Prostate gland (tissue), 2 donors: Measurements from ENCODE around the gene HOATZ. TPM values are rescaled to one million over a fixed set of nuclear protein-coding genes. Genes with fewer than 3 reads are reported as not detected.

Experiments
- DNase-seq: peaks from one replicate; pipeline ENCODE4 v3.0.0-alpha.2; 2019; ENCODE audit warnings: low spot score
- H3K27ac ChIP-seq, 2 donors: fragments of 200-600 bp; sonication (generic); 2 replicates each; pipeline ENCODE4 v1.5.1; 2017 to 2019
- H3K27me3 ChIP-seq: fragments of 200-600 bp; sonication (generic); replicated peaks from 2 replicates; pipeline ENCODE4 v1.5.1; 2019; ENCODE audit not compliant: insufficient read depth
- H3K36me3 ChIP-seq, 2 donors: fragments of 200-600 bp; sonication (generic); 1 replicate in 1 of 2; 2 replicates in 1 of 2; pipeline versions ENCODE4 v1.5.1 to v1.8.1; 2017 to 2019
- H3K4me1 ChIP-seq: fragments of 200-600 bp; sonication (generic); replicated peaks from 2 replicates; pipeline ENCODE4 v1.5.1; 2019
- H3K4me3 ChIP-seq, 2 donors: fragments of 200-600 bp; sonication (generic); 2 replicates each; pipeline ENCODE4 v1.5.1; 2017 to 2019
- H3K9me3 ChIP-seq: fragments of 200-600 bp; sonication (generic); 2 replicates; pipeline ENCODE4 v1.5.1; 2017
- POLR2A ChIP-seq: fragments of 450-650 bp; IDR thresholded peaks from one replicate; pipeline ENCODE4 v1.6.1; 2016; ENCODE audit warnings: antibody characterized with exemption, mild to moderate bottlenecking
- POLR2AphosphoS5 ChIP-seq: sonication (generic); formaldehyde crosslinking; IDR thresholded peaks from one replicate; pipeline ENCODE4 v1.6.1; 2017; ENCODE audit warnings: antibody characterized with exemption
- WGBS: methylation state at CpG from one replicate; pipeline ENCODE4 v1.1.5; 2018; 5-methylcytosine and 5-hydroxymethylcytosine counted together
- intact Hi-C: fragments of 100-400 bp; cut with DNase I; formaldehyde crosslinking; loops from one replicate; pipeline ENCODE4 v1.14.2; 2022
- total RNA-seq, 2 donors: library from RNA; depleted of rRNA; stranded (reverse); fragments of >200 nt; gene quantifications; one replicate each; pipeline ENCODE4 v1.1.0, GENCODE V29; 2016
- TF ChIP-seq, protein P1 (sequence below), 4 experiments: fragments of 200-600 bp in 2 of 4; fragments of 450-650 bp in 2 of 4; sonication (generic) in 2 of 4; IDR thresholded peaks; 1 replicate in 3 of 4; 2 replicates in 1 of 4; pipeline ENCODE4 v1.5.1; 2016 to 2019; ENCODE audit warnings: antibody characterized with exemption in 4 of 4, mild to moderate bottlenecking in 2 of 4, moderate library complexity in 2 of 4

The HOATZ gene
- total RNA-seq, 2 donors from 2014 or later = 1.0 TPM; not detected in 1

DNA sequence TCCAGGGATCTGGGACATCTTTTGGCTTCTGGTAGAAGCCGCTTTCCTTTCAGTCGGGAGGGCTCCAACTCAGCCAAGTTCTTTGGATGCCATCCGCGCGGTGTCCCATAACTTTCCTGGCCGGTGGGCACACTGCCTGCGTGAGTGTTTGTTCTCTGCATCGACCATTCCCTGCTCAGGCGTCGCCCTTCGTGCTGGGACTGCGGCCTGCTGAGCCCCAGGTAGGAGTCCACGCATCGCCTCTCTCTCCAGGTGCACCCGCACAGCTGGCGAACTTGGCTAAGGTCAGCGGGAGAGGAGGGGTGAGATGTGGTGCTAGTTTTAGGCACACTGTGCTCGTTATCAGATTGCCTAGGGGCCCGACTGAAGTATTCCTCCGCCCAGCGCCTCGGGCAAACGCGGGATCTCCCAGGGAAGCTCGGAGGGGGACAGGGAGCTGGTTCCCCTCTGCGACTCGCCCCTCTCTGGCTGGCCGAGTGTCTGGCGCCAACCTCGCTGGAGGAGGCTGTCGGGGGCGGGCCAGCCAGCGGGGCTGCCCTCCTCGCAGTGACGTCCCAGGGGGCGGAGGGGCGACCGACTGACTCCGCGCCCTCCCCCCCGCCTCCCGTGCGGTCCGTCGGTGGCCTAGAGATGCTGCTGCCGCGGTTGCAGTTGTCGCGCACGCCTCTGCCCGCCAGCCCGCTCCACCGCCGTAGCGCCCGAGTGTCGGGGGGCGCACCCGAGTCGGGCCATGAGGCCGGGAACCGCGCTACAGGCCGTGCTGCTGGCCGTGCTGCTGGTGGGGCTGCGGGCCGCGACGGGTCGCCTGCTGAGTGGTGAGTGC, 25.7 kb downstream of the HOATZ start, which contains the start of gene LAYN:
Gene LAYN (plus strand): TSS at position 607 of the 823 bp plus-strand sequence. CDS start 124 bp downstream, at position 731.
- intact Hi-C loops = no loop called here
- WGBS = 6% methylated on average over 53 of the region's 70 CpGs

DNA sequence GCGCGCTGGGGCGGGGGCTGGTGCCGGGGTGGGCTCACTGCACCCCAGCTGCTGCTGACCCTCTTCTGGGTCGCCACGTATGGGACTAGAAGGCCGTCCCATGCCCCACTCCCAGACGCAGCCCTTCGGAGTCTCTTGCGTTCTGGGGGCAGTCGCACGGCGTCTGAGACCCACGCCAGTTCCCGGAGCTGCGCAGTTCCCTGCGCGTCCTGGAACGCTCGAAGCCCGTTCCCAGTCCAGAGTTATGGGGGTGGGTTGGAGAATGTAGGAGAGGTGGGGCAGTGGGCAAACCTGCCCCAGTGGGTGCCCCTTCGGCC, 26.3 kb downstream of the HOATZ start:
- TF ChIP-seq POLR2A (no peak), POLR2AphosphoS5 (no peak)
- TF ChIP-seq, protein P1, sequence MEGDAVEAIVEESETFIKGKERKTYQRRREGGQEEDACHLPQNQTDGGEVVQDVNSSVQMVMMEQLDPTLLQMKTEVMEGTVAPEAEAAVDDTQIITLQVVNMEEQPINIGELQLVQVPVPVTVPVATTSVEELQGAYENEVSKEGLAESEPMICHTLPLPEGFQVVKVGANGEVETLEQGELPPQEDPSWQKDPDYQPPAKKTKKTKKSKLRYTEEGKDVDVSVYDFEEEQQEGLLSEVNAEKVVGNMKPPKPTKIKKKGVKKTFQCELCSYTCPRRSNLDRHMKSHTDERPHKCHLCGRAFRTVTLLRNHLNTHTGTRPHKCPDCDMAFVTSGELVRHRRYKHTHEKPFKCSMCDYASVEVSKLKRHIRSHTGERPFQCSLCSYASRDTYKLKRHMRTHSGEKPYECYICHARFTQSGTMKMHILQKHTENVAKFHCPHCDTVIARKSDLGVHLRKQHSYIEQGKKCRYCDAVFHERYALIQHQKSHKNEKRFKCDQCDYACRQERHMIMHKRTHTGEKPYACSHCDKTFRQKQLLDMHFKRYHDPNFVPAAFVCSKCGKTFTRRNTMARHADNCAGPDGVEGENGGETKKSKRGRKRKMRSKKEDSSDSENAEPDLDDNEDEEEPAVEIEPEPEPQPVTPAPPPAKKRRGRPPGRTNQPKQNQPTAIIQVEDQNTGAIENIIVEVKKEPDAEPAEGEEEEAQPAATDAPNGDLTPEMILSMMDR (IDR thresholded peaks at IDR 0.05) = no peak
- H3K9me3 ChIP-seq = no peaks in the 10 kb centered on the region
- H3K4me3 ChIP-seq = peak overlapping the region; percentile 45 to 48
- H3K4me1 ChIP-seq = no peaks in the 10 kb centered on the region
- intact Hi-C loops = no loop called here
- 0% methylated on average over 2 of the region's 22 CpGs for WGBS
- no peak for DNase-seq
- H3K36me3 ChIP-seq = no peaks in the 10 kb centered on the region
- no peaks in the 10 kb centered on the region for H3K27me3 ChIP-seq
- peak overlapping the region; percentile 60 to 72 for H3K27ac ChIP-seq

More for the DNA sequence above, 25.7 kb downstream of the HOATZ start, which contains the start of gene LAYN:
- DNase-seq = peak; percentile 51
- Histone ChIP-seq H3K36me3 (no peaks in the 10 kb centered on the region), H3K27ac (peak within 1 kb of the TSS; percentile 60 to 72), H3K4me1 (no peaks in the 10 kb centered on the region), H3K27me3 (no peaks in the 10 kb centered on the region), H3K4me3 (peak within 1 kb of the TSS; percentile 45 to 48), H3K9me3 (no peaks in the 10 kb centered on the region)
- TF ChIP-seq POLR2AphosphoS5 (peak; percentile 22), POLR2A (peak; percentile 70)
- TF ChIP-seq, protein P1 (IDR thresholded peaks at IDR 0.05) = no peak

DNA sequence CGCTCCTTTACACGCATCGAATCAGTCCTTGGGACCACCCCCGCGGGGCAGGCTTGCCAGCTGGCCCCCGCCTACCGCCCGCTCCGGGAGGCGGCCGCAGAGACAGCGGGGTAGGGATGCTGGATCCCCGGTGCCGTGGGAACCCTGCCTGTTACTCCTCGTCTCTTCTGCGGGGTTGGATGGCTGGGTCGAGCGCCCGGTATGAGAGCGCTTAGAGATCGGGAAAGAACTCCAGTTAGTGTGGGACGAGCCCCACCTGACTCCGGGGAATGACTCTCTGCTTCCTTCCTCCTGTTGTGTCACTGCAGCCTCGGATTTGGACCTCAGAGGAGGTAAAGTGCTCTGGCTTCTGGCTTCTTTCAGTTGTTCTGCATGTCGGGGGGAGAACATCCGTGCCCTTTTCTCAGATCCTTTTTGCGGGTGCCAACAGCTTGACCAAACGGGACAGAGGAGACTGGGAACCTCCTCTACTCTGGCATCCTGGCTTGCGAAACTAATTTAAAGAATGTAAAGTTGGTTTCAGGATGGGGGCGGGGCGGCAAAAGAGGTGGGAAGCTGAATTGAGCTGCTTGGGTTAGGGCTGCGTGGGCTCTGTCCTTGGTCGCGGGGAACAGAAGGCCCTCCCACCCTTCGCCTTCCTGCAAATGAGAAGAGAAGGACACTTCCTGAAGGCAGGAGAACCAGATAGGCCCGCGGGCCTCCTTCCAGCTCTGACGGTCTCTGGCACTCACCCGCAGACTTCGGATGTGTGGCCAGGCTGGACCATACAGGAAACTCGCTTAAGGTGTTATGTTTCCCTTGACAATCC, 26.9 kb downstream of the HOATZ start:
- TF ChIP-seq POLR2A = no peak
- peak; percentile 8 for TF ChIP-seq POLR2AphosphoS5
- TF ChIP-seq, protein P1 (IDR thresholded peaks at IDR 0.05) = no peak
- intact Hi-C loops = no loop called here
- Histone ChIP-seq H3K4me3 (peak overlapping the region; percentile 45 to 48), H3K9me3 (no peaks in the 10 kb centered on the region), H3K4me1 (no peaks in the 10 kb centered on the region), H3K27me3 (no peaks in the 10 kb centered on the region), H3K27ac (peak overlapping the region; percentile 60 to 72), H3K36me3 (no peaks in the 10 kb centered on the region)
- DNase-seq = peak; percentile 39
- 13% methylated on average over 39 of the region's 41 CpGs for whole genome bisulfite sequencing

DNA sequence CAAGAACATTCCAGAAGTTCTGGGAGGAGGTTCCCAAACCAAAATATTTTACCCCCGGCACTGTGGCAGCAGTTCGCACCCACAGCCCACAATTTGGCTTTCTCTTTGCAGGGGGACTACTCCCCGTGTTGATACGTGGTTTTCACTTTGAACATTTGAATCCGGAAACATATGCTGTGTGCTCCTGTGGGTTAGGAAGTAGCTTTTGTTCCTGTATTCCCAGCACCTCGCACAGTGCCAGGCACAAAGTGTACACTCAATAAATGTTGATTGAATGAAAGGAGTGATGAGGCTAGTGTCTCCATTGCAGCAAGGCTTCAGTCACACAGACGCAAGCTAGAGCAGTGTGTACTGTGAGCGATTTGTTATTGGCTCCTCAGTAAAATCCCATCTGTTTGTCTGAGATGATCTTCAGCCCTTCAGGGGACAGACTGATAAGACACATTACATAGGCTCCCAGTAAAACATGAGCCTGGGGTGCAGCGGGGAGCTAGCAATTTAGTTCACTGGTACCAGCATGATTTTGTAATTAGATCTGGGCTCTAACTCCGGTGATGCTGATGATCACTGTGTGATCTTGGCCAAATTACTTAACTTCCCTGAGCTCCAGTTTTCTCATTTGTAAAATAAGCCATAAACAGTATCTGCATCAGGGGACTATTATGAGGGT, 28.2 kb downstream of the HOATZ start:
- Histone ChIP-seq H3K9me3 (no peaks in the 10 kb centered on the region), H3K27ac (no peak overlapping the region), H3K27me3 (no peaks in the 10 kb centered on the region), H3K36me3 (no peaks in the 10 kb centered on the region), H3K4me1 (no peaks in the 10 kb centered on the region), H3K4me3 (no peak overlapping the region)
- no peak for DNase-seq
- intact Hi-C loops = no loop called here
- TF ChIP-seq, protein P1 (IDR thresholded peaks at IDR 0.05) = no peak
- TF ChIP-seq POLR2AphosphoS5 (no peak), POLR2A (no peak)
- 81% methylated on average over 10 of the region's 10 CpGs for WGBS
